ENCODE measurements around the gene SORL1. TPM values are rescaled to one million over a fixed set of nuclear protein-coding genes. Genes with fewer than 3 reads are reported as not detected.

SORL1 gene
- total and polyA plus RNA-seq, 9 of the 15 experiments (the other 6 are each of a cell fraction or from before 2014, with no cell fraction given), result 0.01 to 0.66 TPM; not detected in 7

DNA sequence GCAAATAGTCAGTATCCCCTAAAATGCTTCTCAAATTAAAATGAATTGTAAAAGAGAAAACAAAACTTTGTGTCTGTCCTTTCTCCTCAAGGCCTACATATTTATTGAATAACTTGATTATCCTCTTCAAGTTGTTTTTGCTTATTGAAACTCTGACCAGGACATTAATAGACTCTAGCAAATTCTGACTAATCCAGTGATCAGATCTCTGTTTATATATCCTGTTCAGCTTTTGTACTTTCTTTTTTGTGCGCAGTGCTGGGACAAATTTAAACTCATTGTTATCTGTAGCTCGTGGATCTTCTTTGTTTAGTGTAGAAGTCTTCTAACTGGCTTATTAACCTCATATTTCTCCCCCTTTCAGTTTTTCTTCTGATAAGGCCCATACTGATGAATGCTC is 140.6 kb downstream of the SORL1 start (continued):
- no peak for TF ChIP-seq SREBF1 (IDR thresholded peaks at IDR 0.05; ENCODE audit: borderline replicate concordance, low read depth, low read length)
- TF ChIP-seq, protein P1, sequence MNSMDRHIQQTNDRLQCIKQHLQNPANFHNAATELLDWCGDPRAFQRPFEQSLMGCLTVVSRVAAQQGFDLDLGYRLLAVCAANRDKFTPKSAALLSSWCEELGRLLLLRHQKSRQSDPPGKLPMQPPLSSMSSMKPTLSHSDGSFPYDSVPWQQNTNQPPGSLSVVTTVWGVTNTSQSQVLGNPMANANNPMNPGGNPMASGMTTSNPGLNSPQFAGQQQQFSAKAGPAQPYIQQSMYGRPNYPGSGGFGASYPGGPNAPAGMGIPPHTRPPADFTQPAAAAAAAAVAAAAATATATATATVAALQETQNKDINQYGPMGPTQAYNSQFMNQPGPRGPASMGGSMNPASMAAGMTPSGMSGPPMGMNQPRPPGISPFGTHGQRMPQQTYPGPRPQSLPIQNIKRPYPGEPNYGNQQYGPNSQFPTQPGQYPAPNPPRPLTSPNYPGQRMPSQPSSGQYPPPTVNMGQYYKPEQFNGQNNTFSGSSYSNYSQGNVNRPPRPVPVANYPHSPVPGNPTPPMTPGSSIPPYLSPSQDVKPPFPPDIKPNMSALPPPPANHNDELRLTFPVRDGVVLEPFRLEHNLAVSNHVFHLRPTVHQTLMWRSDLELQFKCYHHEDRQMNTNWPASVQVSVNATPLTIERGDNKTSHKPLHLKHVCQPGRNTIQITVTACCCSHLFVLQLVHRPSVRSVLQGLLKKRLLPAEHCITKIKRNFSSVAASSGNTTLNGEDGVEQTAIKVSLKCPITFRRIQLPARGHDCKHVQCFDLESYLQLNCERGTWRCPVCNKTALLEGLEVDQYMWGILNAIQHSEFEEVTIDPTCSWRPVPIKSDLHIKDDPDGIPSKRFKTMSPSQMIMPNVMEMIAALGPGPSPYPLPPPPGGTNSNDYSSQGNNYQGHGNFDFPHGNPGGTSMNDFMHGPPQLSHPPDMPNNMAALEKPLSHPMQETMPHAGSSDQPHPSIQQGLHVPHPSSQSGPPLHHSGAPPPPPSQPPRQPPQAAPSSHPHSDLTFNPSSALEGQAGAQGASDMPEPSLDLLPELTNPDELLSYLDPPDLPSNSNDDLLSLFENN (IDR thresholded peaks at IDR 0.05; ENCODE audit: low read depth in 2 of 2, low read length in 2 of 2), result no peak
- no peak for TF ChIP-seq IFI16 (CRISPR knock-in tag; IDR thresholded peaks at IDR 0.05)

DNA sequence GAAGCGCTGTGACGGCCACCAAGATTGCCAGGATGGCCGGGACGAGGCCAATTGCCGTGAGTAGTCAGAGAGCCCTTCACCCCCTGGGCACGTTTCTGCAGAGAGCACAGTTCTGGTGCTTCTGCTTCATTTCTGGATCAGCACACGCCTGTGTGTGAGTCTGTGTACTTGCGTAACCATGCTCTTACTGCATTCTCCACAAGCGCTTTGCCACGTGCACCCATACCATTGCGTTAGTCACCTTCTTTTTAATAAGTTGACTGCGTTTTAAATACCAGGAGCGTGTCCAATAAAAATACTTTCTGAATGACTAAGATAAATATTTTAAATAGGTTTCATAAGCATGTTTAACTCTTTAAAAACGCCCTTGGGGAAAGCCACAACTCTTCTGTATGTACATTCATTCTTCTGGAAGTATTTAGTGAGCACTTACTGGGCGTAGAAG is 143.6 kb downstream of the SORL1 start:
- Histone ChIP-seq H4K20me1 (replicated peaks; ENCODE audit: control insufficient read depth, insufficient read depth, low read length) (no peaks in the 10 kb centered on the region), H3K36me3 (ENCODE audit: control insufficient read depth, insufficient read depth, low read length) (no peaks in the 10 kb centered on the region), H3K79me2 (ENCODE audit: control insufficient read depth, insufficient read depth, low read length) (no peaks in the 10 kb centered on the region), H3K9me1 (ENCODE audit: control insufficient read depth, insufficient read depth, low read length) (no peaks in the 10 kb centered on the region), H3K4me3 (no peak overlapping the region), H3K9ac (ENCODE audit: insufficient read depth in 1 of 2, low read depth in 2 of 2, low read length in 2 of 2) (no peak overlapping the region), H3K4me1 (replicated peaks in 1 of 2; ENCODE audit: control insufficient read depth in 2 of 2, insufficient read depth in 2 of 2, low read length in 2 of 2) (no peaks in the 10 kb centered on the region), H3K4me2 (ENCODE audit: insufficient read depth, low read length) (no peak overlapping the region), H3K27ac (ENCODE audit: extremely low read depth, low read depth, low read length) (no peak overlapping the region), H2AFZ (ENCODE audit: low read depth, low read length) (no peak overlapping the region), H3K9me3 (replicated peaks; ENCODE audit: control insufficient read depth, insufficient read depth, low read depth, low read length) (no peaks in the 10 kb centered on the region), H3K27me3 (ENCODE audit: control insufficient read depth in 2 of 2, insufficient read depth in 2 of 2, low read length in 2 of 2) (peaks cover 0 to 13% of the 10 kb centered on the region in 2 experiments; a peak in 3 of 5 replicates)
- no peak for ATAC-seq
- in situ Hi-C loops (cut with MboI) (loop anchor here (10.0 kb wide), 3 partner anchors 271 to 1071 kb away; no protein-coding TSS in a partner anchor), intact Hi-C loops (cut with micrococcal nuclease) (loop anchor here (10.0 kb wide), 1 partner anchor 141 kb away; the partner anchor contains the start of genes SORL1 and SORL1-AS1)
- no peak for FAIRE-seq
- POLR2A ChIA-PET, result no interaction called here
- CTCF ChIA-PET (ENCODE audit: low intra/inter-chr PET ratio), result no interaction called here
- WGBS (ENCODE audit: insufficient coverage, low coverage, missing lambda C conversion rate), result 2% methylated on average over 15 of the region's 15 CpGs
- no peak for TF ChIP-seq CC2D1A (IDR thresholded peaks at IDR 0.05)
- no peak for TF ChIP-seq HNRNPUL1 (IDR thresholded peaks at IDR 0.05; ENCODE audit: low read length)
- TF ChIP-seq HDAC2 (IDR thresholded peaks at IDR 0.05), result no peak
- no peak for TF ChIP-seq MTA1 (IDR thresholded peaks at IDR 0.05; ENCODE audit: borderline replicate concordance)
- no peak for TF ChIP-seq THRAP3 (IDR thresholded peaks at IDR 0.05; ENCODE audit: borderline replicate concordance)
- TF ChIP-seq ETV1 (tag; conservative IDR thresholded peaks at IDR 0.05; ENCODE audit: low read depth), result no peak
- no peak for DNase-seq (ENCODE audit: extremely low read depth in 1 of 4, low spot score in 3 of 4)
- BruUV-seq (replicated peaks), result no TSS peak
